Measurements from ENCODE around the gene HMX1. TPM values are rescaled to one million over a fixed set of nuclear protein-coding genes. Genes with fewer than 3 reads are reported as not detected.

The HMX1 gene
- total RNA-seq, 2 experiments from 2014 or later = not detected

DNA sequence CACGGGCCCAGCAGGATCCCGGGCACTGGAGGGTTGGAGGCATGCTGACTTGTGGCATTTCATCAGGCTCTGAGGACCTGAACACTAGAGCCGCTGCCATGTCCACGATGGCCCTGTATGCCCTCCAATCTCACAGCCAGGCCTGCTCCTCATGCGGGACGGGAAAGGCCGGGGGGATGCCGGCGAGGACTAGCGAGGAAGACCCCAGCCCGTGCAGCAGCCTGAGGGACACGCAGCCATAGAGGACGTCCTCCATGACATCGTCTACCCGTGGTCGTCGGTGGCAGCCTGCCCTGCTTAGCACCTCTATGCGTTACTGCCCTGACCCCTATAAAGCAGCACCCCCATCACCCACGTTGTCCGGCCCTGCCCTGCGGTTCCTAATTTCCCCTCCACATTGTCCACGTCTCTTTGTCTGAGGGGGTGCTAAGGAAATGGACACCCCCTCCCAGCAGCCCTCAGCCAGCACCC is 32.6 kb downstream of the HMX1 start:
- intact Hi-C loops (cut with DNase I, micrococcal nuclease) = no loop called here
- ChIA-PET POLR2A (no interaction called here), CTCF (no interaction called here)
- ATAC-seq (no peak), DNase-seq (no peak)
- Mint-ChIP-seq H3K27ac (no peak overlapping the region), H3K4me1 (no peaks in the 10 kb centered on the region), H3K27me3 (peaks cover 5% of the 10 kb centered on the region), H3K9me3 (ENCODE audit: low read depth) (peaks cover 6% of the 10 kb centered on the region), H3K36me3 (ENCODE audit: low read depth) (no peaks in the 10 kb centered on the region), H3K4me3 (no peak overlapping the region)

DNA sequence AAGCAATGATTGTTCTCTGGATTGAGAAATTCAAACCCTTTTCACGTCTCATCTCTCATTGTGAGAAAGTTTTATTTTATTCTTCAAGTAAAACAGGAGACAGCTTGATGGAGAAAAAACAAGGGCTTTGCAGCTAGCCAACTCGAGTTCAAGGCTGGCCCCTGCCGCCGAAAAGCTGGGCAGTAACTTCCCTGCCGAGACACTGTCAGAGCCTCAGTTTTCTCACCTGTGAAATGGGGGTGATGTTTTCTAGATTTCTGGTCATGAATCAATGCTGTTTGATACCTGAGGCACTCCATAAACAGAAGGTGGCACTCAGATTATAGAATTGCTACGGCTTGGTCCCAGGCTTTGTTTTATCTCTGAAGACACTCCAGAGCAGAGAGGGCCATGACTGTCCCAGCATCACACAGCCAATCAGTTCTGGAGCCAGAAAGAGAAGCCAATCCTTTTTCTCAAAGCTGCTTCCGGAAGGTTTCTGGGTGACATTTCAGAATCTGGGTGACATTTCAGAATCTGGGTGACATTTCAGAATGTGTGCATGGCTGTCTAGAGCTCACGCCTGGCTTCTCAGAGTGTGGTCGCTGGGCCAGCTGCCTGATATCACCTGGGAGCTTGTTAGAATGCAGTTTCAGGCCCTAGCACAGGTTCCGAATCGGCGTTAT is 33.2 kb downstream of the HMX1 start:
- ATAC-seq = no peak
- no peaks in the 10 kb centered on the region for H3K4me1 Mint-ChIP-seq
- POLR2A ChIA-PET = no interaction called here

DNA sequence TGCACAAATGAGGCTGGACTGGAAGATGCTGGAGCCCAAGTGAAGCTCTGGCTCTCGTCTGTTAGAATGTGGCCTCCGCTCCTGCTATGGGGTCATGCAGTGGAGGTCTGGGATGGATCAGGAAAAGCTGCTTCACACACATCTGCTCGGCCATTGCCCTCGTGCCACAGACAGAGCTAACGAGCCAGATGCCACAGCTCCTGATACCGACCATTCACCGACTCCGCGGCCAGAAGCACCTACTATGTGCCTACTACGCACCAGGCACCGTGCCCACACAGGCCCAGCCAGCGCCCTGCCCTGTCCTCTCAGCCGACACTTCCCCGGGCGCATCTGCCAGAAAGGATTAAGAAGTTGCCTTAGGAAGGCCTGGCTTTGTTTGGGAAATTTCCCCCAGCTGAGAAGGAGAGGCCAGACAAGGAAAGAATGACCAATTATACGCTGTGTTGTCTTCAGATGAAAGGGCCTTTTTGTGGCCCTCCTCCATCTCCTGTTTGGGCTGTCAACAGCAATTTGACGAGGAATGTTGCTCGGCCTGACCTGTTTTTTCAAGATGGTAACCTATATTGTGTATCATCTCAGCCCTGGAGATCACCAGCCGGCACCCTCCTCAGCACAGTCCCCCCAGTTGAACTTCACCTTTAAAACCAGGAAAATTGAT is 34.3 kb downstream of the HMX1 start:
- Mint-ChIP-seq H3K4me3 (no peak overlapping the region), H3K27me3 (no peaks in the 10 kb centered on the region), H3K27ac (no peak overlapping the region), H3K9me3 (ENCODE audit: low read depth) (no peaks in the 10 kb centered on the region), H3K4me1 (no peaks in the 10 kb centered on the region), H3K36me3 (ENCODE audit: low read depth) (no peaks in the 10 kb centered on the region)
- no peak for ATAC-seq
- DNase-seq = no peak
- ChIA-PET POLR2A (no interaction called here), CTCF (no interaction called here)
- intact Hi-C loops (cut with DNase I, micrococcal nuclease) = no loop called here

More for the DNA sequence above, 33.2 kb downstream of the HMX1 start:
- no peak for DNase-seq
- H3K4me3 Mint-ChIP-seq = no peak overlapping the region
- no peak overlapping the region for H3K27ac Mint-ChIP-seq
- no peaks in the 10 kb centered on the region for H3K36me3 Mint-ChIP-seq (ENCODE audit: low read depth)
- H3K9me3 Mint-ChIP-seq (ENCODE audit: low read depth) = peaks cover 2% of the 10 kb centered on the region
- intact Hi-C loops (cut with DNase I, micrococcal nuclease) = no loop called here
- peaks cover 2% of the 10 kb centered on the region for H3K27me3 Mint-ChIP-seq
- CTCF ChIA-PET = no interaction called here

DNA sequence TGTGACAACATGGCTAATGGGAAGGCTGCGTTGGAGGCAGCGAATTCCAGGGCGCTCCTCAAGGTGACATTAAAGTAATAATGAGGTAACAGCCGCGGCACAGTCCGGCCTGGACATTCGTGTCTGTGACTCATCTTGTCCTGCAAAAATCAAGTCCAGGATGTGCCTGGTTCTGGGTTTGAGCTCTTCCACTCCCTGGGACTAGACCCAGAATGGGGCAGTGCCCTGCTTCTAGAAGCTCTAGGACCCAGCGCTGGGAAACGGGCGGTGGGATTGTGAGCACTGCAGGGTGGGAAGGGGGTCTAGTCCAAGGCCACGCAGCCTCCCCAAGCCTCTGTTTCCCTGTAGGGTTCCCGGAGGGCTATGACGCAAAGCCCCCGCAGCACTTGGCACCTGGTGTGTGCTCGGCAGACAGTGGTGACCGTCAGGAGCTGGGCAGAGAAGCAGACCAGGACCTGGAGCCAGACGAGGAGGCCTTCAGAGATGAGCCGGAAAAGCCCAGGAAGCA is 34.9 kb downstream of the HMX1 start:
- Mint-ChIP-seq H3K27ac (no peak overlapping the region), H3K36me3 (ENCODE audit: low read depth) (no peaks in the 10 kb centered on the region), H3K9me3 (ENCODE audit: low read depth) (no peaks in the 10 kb centered on the region), H3K4me3 (no peak overlapping the region), H3K4me1 (no peaks in the 10 kb centered on the region), H3K27me3 (no peaks in the 10 kb centered on the region)
- CTCF ChIA-PET = no interaction called here
- ATAC-seq (no peak), DNase-seq (no peak)
- intact Hi-C loops (cut with DNase I, micrococcal nuclease) = no loop called here
- POLR2A ChIA-PET = no interaction called here

DNA sequence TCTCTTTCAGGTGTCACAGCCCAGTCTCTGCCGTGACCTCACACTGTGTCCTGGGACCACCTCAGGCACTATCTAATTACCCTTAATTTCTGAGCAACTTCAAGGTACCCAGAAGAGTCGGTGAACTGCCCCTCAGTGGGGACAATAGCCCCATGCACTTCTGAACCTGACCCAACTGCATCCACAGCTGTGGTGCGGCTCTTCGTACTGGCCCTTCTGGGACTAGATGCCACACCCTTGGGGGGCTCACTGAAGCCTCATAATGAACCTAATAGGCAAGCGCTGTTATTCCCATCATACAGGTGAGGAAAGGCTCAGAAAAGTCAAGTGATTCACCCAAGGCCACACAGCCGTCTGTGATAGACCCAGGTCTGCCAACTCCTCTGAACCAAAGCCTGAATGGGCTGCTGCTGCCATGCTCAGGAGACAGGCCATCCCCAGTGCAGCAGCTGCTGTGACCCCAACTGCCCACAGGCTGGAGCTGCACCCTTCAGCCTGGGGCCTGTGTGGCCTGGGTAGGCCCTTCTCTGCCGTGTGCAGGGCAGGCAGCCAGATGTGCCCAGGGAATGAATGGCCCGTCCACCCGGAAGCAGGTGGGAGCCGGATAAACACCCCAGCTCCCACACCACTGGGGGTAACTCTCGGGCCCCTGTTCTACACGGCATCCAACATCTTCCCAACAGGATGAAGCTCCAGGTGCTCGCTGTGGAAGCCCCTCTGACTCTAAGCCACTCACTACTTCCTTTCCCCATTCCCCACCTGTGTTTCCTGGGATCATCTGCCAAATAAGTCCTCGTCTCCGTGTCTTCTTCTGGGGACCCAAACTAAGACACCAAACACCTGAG is 35.9 kb downstream of the HMX1 start:
- no peaks in the 10 kb centered on the region for H3K9me3 Mint-ChIP-seq (ENCODE audit: low read depth)
- intact Hi-C loops (cut with DNase I, micrococcal nuclease) = no loop called here
- DNase-seq = no peak
- H3K4me1 Mint-ChIP-seq = no peaks in the 10 kb centered on the region
- no peak for ATAC-seq
- H3K36me3 Mint-ChIP-seq (ENCODE audit: low read depth) = no peaks in the 10 kb centered on the region
- H3K4me3 Mint-ChIP-seq = no peak overlapping the region
- no peak overlapping the region for H3K27ac Mint-ChIP-seq
- ChIA-PET POLR2A (no interaction called here), CTCF (no interaction called here)
- H3K27me3 Mint-ChIP-seq = no peaks in the 10 kb centered on the region

DNA sequence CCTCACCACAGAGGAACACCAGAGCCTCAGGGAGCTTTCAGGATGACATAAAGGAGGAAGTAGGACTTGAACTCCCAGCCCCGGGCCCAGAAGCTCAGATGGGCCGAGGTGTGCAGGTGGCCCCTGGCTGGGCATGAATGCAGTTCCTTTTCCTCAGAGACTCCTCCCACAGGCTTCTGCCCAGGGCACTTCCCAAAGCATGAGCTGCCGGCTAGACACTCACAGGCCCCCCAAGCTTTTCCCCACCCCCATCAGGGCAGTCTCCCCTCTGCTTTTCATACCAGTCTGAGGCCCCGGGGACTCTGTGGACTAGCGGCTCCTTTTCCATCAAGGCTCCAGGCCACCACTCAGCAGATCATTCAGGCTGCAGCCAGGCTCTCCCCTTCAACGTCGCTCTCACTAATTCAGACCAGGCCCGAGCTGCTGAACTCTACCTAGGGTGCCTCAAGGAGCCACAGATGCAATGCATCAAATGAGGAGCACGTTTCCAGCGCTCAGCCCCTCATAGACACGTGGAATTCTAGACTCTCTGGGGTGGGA is 36.9 kb downstream of the HMX1 start:
- H3K27ac Mint-ChIP-seq = no peak overlapping the region
- H3K27me3 Mint-ChIP-seq = peaks cover under 1% of the 10 kb centered on the region
- ATAC-seq (no peak), DNase-seq (no peak)
- no peaks in the 10 kb centered on the region for H3K9me3 Mint-ChIP-seq (ENCODE audit: low read depth)
- H3K4me3 Mint-ChIP-seq = no peak overlapping the region
- no peaks in the 10 kb centered on the region for H3K36me3 Mint-ChIP-seq (ENCODE audit: low read depth)
- POLR2A ChIA-PET = no interaction called here
- intact Hi-C loops (cut with DNase I, micrococcal nuclease) = no loop called here
- H3K4me1 Mint-ChIP-seq = no peaks in the 10 kb centered on the region
- CTCF ChIA-PET = interaction anchor here (0.6 kb wide), 2 partner anchors 12 to 30 kb away, joined by 3 to 4 read pairs; no protein-coding TSS in a partner anchor

- Mint-ChIP-seq H3K36me3 (ENCODE audit: low read depth) (no peaks in the 10 kb centered on the region), H3K27me3 (peaks cover 2% of the 10 kb centered on the region), H3K9me3 (ENCODE audit: low read depth) (no peaks in the 10 kb centered on the region), H3K4me1 (no peaks in the 10 kb centered on the region), H3K27ac (no peak overlapping the region), H3K4me3 (no peak overlapping the region)
- intact Hi-C loops (cut with DNase I, micrococcal nuclease) = no loop called here
- DNase-seq = no peak
- ChIA-PET CTCF (no interaction called here), POLR2A (no interaction called here)
- ATAC-seq = no peak
These were observed 39.3 kb downstream of the HMX1 start for GRCh38 chr4:8832113-8832915.

GRCh38 chr4:8831221-8832112 is 40.2 kb downstream of the HMX1 start:
- Mint-ChIP-seq H3K27me3 (peaks cover 2% of the 10 kb centered on the region), H3K27ac (no peak overlapping the region), H3K9me3 (ENCODE audit: low read depth) (no peaks in the 10 kb centered on the region), H3K4me1 (no peaks in the 10 kb centered on the region), H3K4me3 (no peak overlapping the region), H3K36me3 (ENCODE audit: low read depth) (no peaks in the 10 kb centered on the region)
- no peak for DNase-seq
- intact Hi-C loops (cut with DNase I, micrococcal nuclease) = no loop called here
- no peak for ATAC-seq
- POLR2A ChIA-PET = no interaction called here
- CTCF ChIA-PET = no interaction called here

DNA sequence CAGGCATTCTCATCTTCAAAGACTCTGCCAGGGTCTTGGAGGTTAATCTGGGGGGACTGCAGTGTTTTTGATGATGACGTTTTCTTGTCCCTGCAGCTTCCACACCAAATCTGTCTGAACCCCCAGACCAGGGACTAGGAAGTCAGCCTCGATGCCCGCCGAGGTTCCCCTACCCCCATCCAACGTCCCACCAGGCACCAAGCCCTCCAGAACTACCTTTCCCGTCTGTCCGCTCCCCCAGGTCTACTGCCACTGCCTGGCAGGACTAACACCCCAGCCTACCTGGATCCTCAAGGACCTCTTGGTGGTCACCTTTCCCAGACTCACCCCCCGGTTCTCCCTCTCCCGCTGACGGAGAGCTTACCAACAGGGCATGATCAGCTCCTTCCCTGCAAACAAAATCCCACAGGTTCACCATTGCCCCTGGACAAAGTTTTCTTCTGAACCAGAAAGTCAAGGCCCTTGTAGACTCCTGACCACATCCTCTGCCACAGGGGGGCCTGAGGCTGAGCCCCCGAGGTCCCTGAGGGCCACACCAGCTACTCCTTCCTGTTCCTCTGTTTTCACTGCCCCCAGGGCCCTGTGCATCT is 40.9 kb downstream of the HMX1 start:
- no peaks in the 10 kb centered on the region for H3K9me3 Mint-ChIP-seq (ENCODE audit: low read depth)
- no peak overlapping the region for H3K27ac Mint-ChIP-seq
- intact Hi-C loops (cut with DNase I, micrococcal nuclease) = no loop called here
- no peaks in the 10 kb centered on the region for H3K36me3 Mint-ChIP-seq (ENCODE audit: low read depth)
- no peak for DNase-seq
- H3K27me3 Mint-ChIP-seq = peaks cover 2% of the 10 kb centered on the region
- CTCF ChIA-PET = no interaction called here
- POLR2A ChIA-PET = no interaction called here
- H3K4me3 Mint-ChIP-seq = no peak overlapping the region
- ATAC-seq = no peak
- no peaks in the 10 kb centered on the region for H3K4me1 Mint-ChIP-seq

- intact Hi-C loops (cut with DNase I, micrococcal nuclease) = no loop called here
These were observed 41.6 kb downstream of the HMX1 start for GRCh38 chr4:8830056-8830455.

More at GRCh38 chr4:8830056-8830455, 41.6 kb downstream of the HMX1 start:
- Mint-ChIP-seq H3K4me3 (no peak overlapping the region), H3K27ac (no peak overlapping the region), H3K4me1 (no peaks in the 10 kb centered on the region), H3K36me3 (ENCODE audit: low read depth) (no peaks in the 10 kb centered on the region), H3K27me3 (peaks cover 4% of the 10 kb centered on the region), H3K9me3 (ENCODE audit: low read depth) (no peaks in the 10 kb centered on the region)
- ChIA-PET POLR2A (no interaction called here), CTCF (no interaction called here)
- no peak for DNase-seq
- no peak for ATAC-seq

Data from activated CD4-positive, alpha-beta T cell treated with anti-CD3 and anti-CD28 coated beads for 36 hours (primary cell).